Esophagus muscularis mucosa (tissue), 4 donors: Measurements from ENCODE around the gene GNL1.

ENCODE experiments used
- CTCF ChIP-seq, 3 experiments: fragments of 200-600 bp in 2 of 3; fragments of 450-650 bp in 1 of 3; sonication (generic) in 2 of 3; IDR thresholded peaks; one replicate each; pipeline ENCODE4 v1.5.1; 2017 to 2019; ENCODE audit warnings: antibody characterized with exemption in 3 of 3, mild to moderate bottlenecking in 2 of 3, moderate library complexity in 1 of 3
- EP300 ChIP-seq: sonication (generic); formaldehyde crosslinking; IDR thresholded peaks from one replicate; pipeline ENCODE4 v1.6.1; 2017; ENCODE audit warnings: antibody characterized with exemption
- POLR2A ChIP-seq: fragments of 450-650 bp; IDR thresholded peaks from one replicate; pipeline ENCODE4 v1.6.1; 2017; ENCODE audit warnings: antibody characterized with exemption, moderate library complexity, mild to moderate bottlenecking, low read depth
- POLR2AphosphoS5 ChIP-seq, 2 donors: sonication (generic); formaldehyde crosslinking; IDR thresholded peaks; one replicate each; pipeline ENCODE4 v1.6.1; 2017; ENCODE audit warnings: antibody characterized with exemption in 2 of 2

- no peak for TF ChIP-seq CTCF (IDR thresholded peaks at IDR 0.05)
- no peak for TF ChIP-seq POLR2AphosphoS5 (IDR thresholded peaks at IDR 0.05)
- no peak for TF ChIP-seq POLR2A
- TF ChIP-seq EP300 = no peak
Measured at GRCh38 chr6:30493643-30494250, 62.5 kb downstream of the GNL1 start.
